Parathyroid adenoma (tissue), 2 donors: ENCODE data around the gene ABCC2.

ENCODE experiments used
- H2AFZ ChIP-seq: fragments of 300-600 bp; sonication (generic); one replicate; pipeline ENCODE4 v1.7.0; 2017; ENCODE audit warnings: antibody characterized with exemption, mild to moderate bottlenecking
- H3K27ac ChIP-seq: fragments of 300-600 bp; sonication (generic); one replicate; pipeline ENCODE4 v1.7.0; 2017
- H3K27me3 ChIP-seq: fragments of 300-600 bp; sonication (generic); one replicate; pipeline ENCODE4 v1.7.0; 2017; ENCODE audit warnings: low read length; ENCODE audit not compliant: control insufficient read depth, insufficient read depth
- H3K36me3 ChIP-seq: fragments of 300-600 bp; sonication (generic); one replicate; pipeline ENCODE4 v1.7.0; 2017; ENCODE audit warnings: low read length; ENCODE audit not compliant: control insufficient read depth, insufficient read depth
- H3K4me1 ChIP-seq: fragments of 300-600 bp; sonication (generic); one replicate; pipeline ENCODE4 v1.7.0; 2017; ENCODE audit warnings: control low read depth
- H3K4me2 ChIP-seq: fragments of 300-600 bp; sonication (generic); one replicate; pipeline ENCODE4 v1.7.0; 2017; ENCODE audit warnings: low read length
- H3K4me3 ChIP-seq: fragments of 300-600 bp; sonication (generic); one replicate; pipeline ENCODE4 v1.7.0; 2017; ENCODE audit warnings: low read depth, low read length
- H3K79me2 ChIP-seq: fragments of 300-600 bp; sonication (generic); one replicate; pipeline ENCODE4 v1.7.0; 2017; ENCODE audit warnings: control low read depth
- H3K9ac ChIP-seq: fragments of 300-600 bp; sonication (generic); one replicate; pipeline ENCODE4 v1.7.0; 2017; ENCODE audit warnings: mild to moderate bottlenecking
- H3K9me3 ChIP-seq: fragments of 300-600 bp; sonication (generic); one replicate; pipeline ENCODE4 v1.7.0; 2017; ENCODE audit warnings: low read length; ENCODE audit not compliant: control insufficient read depth
- CTCF ChIP-seq: fragments of 300-600 bp; sonication (generic); IDR thresholded peaks from one replicate; pipeline ENCODE4 v1.7.0; 2017; ENCODE audit warnings: antibody characterized with exemption, mild to moderate bottlenecking
- donor health status: primary hyperparathyroidism.

The ABCC2 gene

GRCh38 chr10:99805190-99805589 is 22.8 kb downstream of the ABCC2 start:
- Histone ChIP-seq H3K9ac (no peak overlapping the region), H3K4me3 (no peak overlapping the region), H3K79me2 (no peaks in the 10 kb centered on the region), H3K4me1 (no peaks in the 10 kb centered on the region), H3K4me2 (no peak overlapping the region), H3K27ac (no peak overlapping the region), H3K36me3 (no peaks in the 10 kb centered on the region), H3K27me3 (no peaks in the 10 kb centered on the region), H3K9me3 (no peaks in the 10 kb centered on the region), H2AFZ (no peak overlapping the region)
- TF ChIP-seq CTCF: no peak

GRCh38 chr10:99806091-99806490 is 23.7 kb downstream of the ABCC2 start:
- no peaks in the 10 kb centered on the region for H3K4me1 ChIP-seq
- H3K4me3 ChIP-seq: no peak overlapping the region
- no peaks in the 10 kb centered on the region for H3K9me3 ChIP-seq
- H3K4me2 ChIP-seq: no peak overlapping the region
- H3K36me3 ChIP-seq: no peaks in the 10 kb centered on the region
- no peaks in the 10 kb centered on the region for H3K27me3 ChIP-seq
- H3K79me2 ChIP-seq: no peaks in the 10 kb centered on the region
- no peak for TF ChIP-seq CTCF
- no peak overlapping the region for H2AFZ ChIP-seq
- H3K27ac ChIP-seq: no peak overlapping the region
- no peak overlapping the region for H3K9ac ChIP-seq

GRCh38 chr10:99807786-99808185 is 25.3 kb downstream of the ABCC2 start:
- Histone ChIP-seq H3K9me3 (no peaks in the 10 kb centered on the region), H3K9ac (no peak overlapping the region), H3K79me2 (no peaks in the 10 kb centered on the region), H3K36me3 (no peaks in the 10 kb centered on the region), H3K4me3 (no peak overlapping the region), H3K4me2 (no peak overlapping the region), H2AFZ (no peak overlapping the region), H3K4me1 (no peaks in the 10 kb centered on the region), H3K27ac (no peak overlapping the region), H3K27me3 (no peaks in the 10 kb centered on the region)
- TF ChIP-seq CTCF: no peak

- no peak overlapping the region for H3K4me3 ChIP-seq
- no peak overlapping the region for H2AFZ ChIP-seq
- H3K4me1 ChIP-seq: no peaks in the 10 kb centered on the region
- no peak for TF ChIP-seq CTCF
- no peaks in the 10 kb centered on the region for H3K79me2 ChIP-seq
- no peak overlapping the region for H3K4me2 ChIP-seq
- no peaks in the 10 kb centered on the region for H3K36me3 ChIP-seq
- H3K27me3 ChIP-seq: no peaks in the 10 kb centered on the region
- no peak overlapping the region for H3K27ac ChIP-seq
- no peak overlapping the region for H3K9ac ChIP-seq
- no peaks in the 10 kb centered on the region for H3K9me3 ChIP-seq
Measured at GRCh38 chr10:99808270-99808669, 25.8 kb downstream of the ABCC2 start.

GRCh38 chr10:99809481-99809880 is 27.0 kb downstream of the ABCC2 start:
- Histone ChIP-seq H3K4me3 (no peak overlapping the region), H3K4me1 (no peaks in the 10 kb centered on the region), H2AFZ (no peak overlapping the region), H3K79me2 (no peaks in the 10 kb centered on the region), H3K36me3 (no peaks in the 10 kb centered on the region), H3K4me2 (no peak overlapping the region), H3K9ac (no peak overlapping the region), H3K27ac (no peak overlapping the region), H3K9me3 (no peaks in the 10 kb centered on the region), H3K27me3 (no peaks in the 10 kb centered on the region)
- TF ChIP-seq CTCF: no peak
